EH (cell line): ENCODE measurements around the gene PHKB.

Source experiments
- DNase-seq: peaks from one replicate; pipeline ENCODE4 v3.0.0-alpha.2; 2015; ENCODE audit warnings: low read depth

Gene PHKB

DNA sequence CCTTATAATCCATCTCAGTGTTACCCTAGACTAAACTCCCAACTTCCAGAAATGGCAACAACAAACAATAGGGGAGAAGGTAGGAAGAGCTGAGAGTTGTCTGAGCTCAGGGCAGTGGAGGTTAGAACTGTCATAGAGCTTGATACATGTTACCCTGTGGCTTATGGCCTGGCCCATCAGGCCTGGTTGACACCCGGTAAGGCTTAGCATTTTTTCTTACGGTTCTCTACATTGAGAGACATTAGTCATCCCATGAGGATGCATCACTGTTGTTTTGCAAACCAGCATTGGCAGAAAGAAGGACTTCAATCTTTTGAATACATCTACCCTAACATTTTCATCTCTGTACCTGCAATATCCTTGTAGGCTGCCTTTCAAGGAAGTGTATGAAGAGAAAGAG is 226.6 kb downstream of the PHKB start:
- peak; percentile 3 for DNase-seq

DNA sequence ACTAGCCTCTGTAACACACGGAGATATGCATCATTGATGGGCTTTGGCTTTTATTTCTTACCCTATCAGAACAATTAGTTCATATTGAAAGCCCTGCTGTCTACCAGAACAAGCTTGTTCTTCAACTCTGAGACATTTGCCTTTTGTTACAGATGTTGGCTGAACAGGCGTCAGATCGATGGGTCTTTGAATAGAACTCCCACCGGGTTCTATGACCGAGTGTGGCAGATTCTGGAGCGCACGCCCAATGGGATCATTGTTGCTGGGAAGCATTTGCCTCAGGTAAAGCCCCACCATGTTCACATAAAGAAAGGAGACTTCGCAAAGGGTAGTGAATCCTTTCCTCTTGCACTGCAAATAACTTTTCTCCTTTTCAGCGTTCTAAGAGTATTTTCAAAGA is 232.1 kb downstream of the PHKB start:
- DNase-seq: no peak

DNA sequence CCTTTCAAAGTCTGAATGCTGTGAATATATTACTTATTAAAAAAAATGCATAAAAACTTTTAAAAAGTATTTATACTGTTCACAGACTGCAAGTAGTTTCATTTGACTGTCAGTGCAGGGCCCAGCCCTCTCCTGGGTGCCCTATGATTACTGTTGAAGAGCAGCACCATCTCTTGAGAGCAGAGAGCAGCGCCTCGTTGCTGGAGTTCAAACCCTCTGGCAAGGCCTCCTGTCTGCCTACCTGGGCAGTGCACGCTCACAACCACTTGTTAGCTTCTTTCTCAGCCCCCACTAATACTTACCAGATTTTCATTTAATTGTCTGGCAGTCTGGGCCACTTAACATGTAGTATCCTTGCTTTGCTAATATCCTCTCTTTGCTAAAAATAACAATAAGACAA is 233.4 kb downstream of the PHKB start:
- no peak for DNase-seq

- no peak for DNase-seq
Observed at GRCh38 chr16:47695756-47696155, 234.6 kb downstream of the PHKB start.

- no peak for DNase-seq
Observed at GRCh38 chr16:47697826-47698225, 236.7 kb downstream of the PHKB start.

- DNase-seq: no peak
Observed at GRCh38 chr16:47699106-47699505, 238.0 kb downstream of the PHKB start.

DNA sequence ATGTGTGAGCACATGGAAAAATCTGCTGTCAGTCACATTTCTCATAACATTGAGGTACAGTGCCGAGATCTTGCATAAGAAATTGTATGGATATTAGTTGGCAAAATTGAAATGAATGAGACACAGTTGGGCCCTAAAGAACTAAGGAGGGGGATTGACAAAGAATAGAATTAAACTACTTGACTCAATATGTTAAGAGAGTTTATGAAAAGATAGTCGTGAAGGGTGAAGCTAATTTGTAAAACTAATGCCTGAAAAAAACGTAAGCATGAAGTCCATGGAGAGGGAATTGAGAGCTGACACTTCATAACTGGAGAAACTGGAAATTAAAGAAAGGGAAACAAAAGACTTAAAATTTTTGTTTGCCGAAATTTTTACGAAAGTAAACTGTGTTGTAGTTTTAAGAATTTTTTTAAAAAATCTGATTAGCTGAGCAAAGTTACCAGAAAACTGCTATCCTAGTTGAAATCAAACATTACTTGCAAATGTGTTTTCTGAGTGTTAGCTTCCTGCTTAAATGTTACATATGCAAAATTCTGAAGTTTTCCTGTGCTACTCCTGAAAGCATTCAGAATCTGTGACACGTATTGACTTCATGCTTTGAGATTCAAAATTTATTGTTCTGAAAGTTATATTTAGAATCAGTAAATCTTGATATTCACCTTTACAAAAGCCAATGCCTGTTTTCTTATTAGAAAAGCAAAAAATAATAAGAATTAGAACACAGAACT is 239.9 kb downstream of the PHKB start:
- no peak for DNase-seq

- no peak for DNase-seq
Observed at GRCh38 chr16:47705266-47705665, 244.1 kb downstream of the PHKB start.

DNA sequence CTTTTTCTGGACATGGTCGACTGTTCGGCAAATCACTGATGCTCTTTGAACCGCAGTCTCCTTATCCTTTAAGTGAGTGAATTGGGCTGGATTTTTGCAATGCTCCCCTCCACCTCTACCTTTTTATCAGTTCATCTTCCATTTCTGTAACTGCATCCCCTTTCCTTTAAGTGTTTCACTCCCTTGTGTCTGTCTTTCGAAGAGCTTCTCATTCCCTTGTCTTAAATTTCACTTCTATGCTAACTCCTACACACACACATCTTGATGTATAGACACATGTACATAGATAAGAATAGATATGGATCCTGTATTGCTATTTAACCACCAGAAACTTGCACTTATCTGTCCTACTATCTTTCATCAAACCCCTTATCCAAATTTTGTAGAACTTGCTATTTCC is 250.7 kb downstream of the PHKB start:
- no peak for DNase-seq

DNA sequence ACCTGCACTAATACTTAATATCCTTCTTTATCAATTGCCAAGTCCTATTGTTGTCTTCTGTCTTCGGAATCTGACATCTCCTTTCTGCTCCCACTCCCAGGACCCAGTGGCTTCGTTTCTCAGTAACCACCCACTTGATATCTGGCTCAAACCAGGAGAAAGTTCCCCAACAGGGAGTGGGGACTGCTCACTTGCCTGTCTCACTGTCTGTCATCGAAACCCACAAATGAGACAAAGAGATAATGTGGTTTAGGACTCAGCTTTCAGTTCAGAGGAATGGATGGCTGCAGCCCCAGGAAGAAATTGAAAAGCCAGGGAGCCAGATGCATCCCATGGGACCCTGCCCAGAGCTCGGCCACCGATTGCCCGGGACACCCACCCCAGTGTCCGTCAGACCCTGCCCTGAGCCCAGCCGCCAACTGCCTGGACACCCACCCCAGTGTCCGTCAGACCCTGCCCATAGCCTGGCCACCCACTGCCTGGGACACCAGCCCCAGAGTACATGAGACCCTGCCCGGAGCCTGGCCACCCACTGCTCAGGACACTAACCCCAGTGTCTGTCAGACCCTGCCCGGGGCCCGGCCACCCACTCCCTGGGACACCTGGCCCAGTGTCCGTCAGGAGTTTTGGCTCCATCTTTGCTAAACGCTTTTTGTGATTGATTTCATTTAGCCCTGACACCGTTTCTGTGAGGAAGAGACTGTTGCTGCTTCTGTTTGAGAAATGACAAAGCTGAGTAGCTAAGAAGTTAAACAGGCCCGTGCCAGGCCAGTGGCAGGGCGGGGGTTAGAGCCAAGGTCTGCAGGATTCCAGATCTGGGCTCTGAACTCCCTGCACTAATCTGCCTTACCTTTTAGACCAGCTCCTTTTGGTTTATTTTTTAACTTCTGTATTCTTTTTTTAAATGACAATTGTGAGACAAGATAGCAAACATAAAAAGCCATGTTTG is 251.4 kb downstream of the PHKB start:
- no peak for DNase-seq

GRCh38 chr16:47713225-47713595 is 252.1 kb downstream of the PHKB start:
- peak; percentile 80 for DNase-seq

- DNase-seq: no peak
Observed at GRCh38 chr16:47715442-47716083, 254.4 kb downstream of the PHKB start.

GRCh38 chr16:47716571-47716970 is 255.4 kb downstream of the PHKB start:
- DNase-seq: no peak

DNA sequence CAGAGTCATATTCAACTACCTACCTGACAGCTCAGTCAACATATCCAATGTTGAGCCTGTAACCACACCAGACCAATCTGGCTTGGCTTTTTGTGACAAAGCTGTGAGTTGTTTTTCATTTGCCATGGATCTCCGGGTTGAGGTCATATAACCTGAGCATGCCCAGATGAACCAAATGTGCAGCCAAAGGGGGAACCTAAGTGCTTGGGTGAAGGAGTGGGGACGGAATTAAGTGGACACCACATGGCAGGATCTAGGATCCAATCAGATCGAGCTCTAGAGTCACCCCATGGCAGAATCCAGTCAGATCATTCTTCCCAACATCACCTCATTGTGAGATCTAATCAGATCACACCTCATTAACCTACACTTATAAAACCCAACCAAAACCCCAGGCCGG is 258.6 kb downstream of the PHKB start:
- DNase-seq: no peak

GRCh38 chr16:47721006-47721637 is 260.0 kb downstream of the PHKB start:
- DNase-seq: no peak

- no peak for DNase-seq
Observed at GRCh38 chr16:47722046-47722445, 260.9 kb downstream of the PHKB start.

DNA sequence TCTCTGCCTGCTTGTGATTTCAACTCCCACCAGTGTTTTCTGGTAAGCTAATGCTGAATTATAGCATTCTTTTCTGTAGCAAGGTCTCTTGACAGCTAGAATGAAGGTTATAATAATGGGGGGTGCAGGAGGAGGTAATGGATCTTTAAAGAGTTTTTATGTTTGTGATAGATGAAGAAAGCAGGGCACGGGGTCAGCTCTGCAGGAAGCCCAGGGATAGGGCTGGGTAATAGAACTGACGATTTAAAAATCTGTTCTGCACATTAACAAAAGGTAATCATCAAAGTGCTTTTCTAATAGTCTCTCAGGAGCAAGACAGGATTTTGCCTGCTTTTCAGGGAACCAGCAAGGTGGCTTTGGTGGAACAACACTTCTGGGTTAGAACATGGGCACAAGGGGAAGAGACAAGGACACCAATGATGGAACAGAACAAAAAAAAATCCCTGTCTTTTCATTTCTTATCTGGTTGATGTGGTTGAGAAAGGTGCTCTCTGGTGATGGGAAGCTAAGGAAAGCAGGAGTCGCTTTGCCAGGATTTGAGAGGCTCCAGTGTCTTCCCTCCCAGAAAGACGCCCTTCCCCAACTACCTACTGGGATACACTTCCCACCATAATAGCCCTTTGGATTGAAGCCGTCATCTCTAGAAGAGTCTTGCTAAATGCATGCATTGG is 263.1 kb downstream of the PHKB start:
- DNase-seq: no peak

DNA sequence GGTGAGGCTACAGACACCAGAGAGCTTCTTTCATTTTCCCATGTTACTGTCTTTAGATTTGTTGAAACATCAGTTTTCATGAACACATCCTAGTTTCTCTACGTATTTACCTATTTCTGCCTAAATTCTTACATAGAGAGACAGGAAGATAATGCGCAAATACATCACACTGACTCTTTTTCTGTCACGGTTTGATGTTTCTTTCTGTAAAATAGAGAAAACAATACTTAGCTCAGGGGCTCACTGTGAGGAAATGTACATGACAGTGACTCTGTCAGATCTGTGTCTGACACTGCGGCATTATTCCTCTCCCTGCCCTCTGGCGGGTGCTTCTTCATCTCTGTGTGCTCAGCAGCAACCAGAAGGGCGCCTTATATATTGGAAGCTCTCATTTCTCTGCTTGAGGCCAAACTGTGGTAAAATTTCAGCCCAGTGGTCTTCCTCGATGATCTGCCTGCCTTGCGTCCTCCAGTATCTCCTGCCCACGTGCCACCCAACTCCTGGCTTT is 264.1 kb downstream of the PHKB start:
- DNase-seq: no peak

DNA sequence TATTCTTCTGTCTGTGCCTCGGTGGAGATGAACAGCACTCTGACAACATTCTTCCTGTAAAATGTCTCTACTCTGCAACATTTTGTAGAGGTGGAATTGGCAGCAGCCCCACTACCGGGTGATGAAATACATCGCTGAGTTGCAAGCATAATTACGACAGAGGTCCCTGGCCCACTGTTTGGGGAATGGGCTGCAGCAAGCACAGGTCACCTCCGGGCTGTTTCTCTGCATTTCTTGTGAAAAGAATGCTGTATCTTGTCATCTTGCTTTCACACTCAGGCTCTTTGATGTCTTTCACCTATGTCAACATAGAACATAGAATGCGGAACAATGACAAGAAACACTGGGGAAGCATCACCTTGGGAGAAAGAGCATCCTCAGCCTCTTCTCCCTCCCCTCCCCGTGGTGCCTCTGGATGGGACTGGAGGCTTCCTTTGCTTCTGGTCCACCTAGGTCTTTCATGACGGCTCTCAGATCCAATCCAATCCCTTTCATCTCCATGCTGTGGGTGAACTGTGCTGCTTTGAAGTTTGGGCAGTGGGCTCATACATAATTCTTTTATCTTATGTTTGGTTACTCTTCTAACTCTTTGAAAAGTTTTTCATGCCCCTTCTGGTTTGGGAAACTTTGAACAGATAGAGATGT is 265.0 kb downstream of the PHKB start:
- DNase-seq: no peak

GRCh38 chr16:47727131-47727530 is 266.0 kb downstream of the PHKB start:
- DNase-seq: no peak

DNA sequence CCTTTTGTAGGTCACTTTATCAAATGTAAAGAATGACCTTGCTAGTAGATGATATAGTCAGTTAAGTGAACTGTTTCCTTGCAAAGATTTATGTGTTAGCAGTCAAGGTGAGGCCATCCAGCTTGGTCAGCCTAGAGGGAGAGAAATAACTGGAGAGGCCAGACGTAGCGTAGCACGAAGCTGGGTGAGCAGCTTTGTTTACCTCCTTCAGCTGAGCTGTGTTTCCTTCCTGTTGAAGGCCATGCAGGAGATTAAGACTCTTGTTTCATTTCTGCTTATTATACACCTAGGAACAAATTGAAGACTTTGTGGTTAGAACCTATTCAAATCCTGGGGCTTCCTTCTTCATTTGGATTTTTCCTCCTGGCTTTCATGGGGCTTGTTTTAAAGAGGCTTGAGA is 267.1 kb downstream of the PHKB start:
- no peak for DNase-seq
